AG04449 (cell line): ENCODE measurements around the gene ALPK3.

Experiments used
- CTCF ChIA-PET: fragments of 350-600 bp; formaldehyde crosslinking; extraction: SDS; loops from one replicate; lab custom pipeline; 2021; ENCODE audit warnings: antibody characterized with exemption; lab: Yijun Ruan, JAX
- POLR2A ChIA-PET: fragments of 400-600, 350-600 bp; formaldehyde crosslinking; extraction: SDS; loops from one replicate; lab custom pipeline; 2020; ENCODE audit warnings: antibody characterized with exemption, inconsistent platforms; lab: Yijun Ruan, JAX
- DNase-seq: peaks from one replicate; pipeline ENCODE4 v3.0.0-alpha.2; 2010; ENCODE audit warnings: low read depth, low spot score
- H3K4me3 ChIP-seq: 2 replicates; pipeline ENCODE4 v1.5.1; 2011; ENCODE audit warnings: low read depth, mild to moderate bottlenecking, control low read depth, low read length
- TF ChIP-seq, protein P1 (sequence below): IDR thresholded peaks from one replicate; pipeline ENCODE4 v1.5.1; 2011; ENCODE audit warnings: mild to moderate bottlenecking, moderate library complexity, low read length, control low read depth, inconsistent platforms; ENCODE audit not compliant: insufficient read depth; ENCODE audit errors: missing control alignments

The ALPK3 gene

DNA sequence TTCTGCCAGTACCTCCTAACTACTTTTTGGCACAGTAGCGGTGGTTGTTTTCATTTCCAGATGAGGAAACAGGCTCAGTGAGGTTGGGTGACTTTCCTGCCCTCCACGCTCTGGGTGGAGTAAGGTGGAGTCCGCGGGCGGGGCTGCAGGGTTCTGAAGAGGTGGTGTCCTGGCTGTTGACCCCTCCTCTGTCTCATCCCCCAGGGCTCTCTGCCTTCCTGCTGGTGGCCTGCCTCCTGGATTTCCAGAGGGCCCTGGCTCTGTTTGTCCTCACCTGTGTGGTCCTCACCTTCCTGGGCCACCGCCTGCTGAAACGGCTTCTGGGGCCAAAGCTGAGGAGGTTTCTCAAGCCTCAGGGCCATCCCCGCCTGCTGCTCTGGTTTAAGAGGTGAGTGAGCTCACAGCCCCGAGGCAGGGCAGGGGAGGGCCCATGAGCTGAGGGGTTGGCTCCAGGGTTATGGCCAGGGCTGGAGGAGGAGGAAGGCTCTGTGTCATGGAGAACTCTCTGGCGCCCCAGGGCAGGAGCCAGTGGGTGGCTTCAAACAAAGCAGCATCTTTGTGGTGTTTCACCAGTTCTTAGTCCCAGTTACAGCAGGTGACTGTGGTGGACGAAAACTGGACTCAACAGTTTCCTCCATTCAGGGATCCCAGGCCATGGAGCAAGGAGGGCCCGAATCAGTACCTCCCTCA lies 77.7 kb downstream of the ALPK3 start:
- DNase-seq, result no peak
- H3K4me3 ChIP-seq, result no peak overlapping the region
- TF ChIP-seq, protein P1, sequence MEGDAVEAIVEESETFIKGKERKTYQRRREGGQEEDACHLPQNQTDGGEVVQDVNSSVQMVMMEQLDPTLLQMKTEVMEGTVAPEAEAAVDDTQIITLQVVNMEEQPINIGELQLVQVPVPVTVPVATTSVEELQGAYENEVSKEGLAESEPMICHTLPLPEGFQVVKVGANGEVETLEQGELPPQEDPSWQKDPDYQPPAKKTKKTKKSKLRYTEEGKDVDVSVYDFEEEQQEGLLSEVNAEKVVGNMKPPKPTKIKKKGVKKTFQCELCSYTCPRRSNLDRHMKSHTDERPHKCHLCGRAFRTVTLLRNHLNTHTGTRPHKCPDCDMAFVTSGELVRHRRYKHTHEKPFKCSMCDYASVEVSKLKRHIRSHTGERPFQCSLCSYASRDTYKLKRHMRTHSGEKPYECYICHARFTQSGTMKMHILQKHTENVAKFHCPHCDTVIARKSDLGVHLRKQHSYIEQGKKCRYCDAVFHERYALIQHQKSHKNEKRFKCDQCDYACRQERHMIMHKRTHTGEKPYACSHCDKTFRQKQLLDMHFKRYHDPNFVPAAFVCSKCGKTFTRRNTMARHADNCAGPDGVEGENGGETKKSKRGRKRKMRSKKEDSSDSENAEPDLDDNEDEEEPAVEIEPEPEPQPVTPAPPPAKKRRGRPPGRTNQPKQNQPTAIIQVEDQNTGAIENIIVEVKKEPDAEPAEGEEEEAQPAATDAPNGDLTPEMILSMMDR, result no peak
- CTCF ChIA-PET, result interaction anchor here (0.9 kb wide), 1 partner anchor 17 kb away, joined by 3 read pairs; no protein-coding TSS in a partner anchor
- POLR2A ChIA-PET, result no interaction called here

DNA sequence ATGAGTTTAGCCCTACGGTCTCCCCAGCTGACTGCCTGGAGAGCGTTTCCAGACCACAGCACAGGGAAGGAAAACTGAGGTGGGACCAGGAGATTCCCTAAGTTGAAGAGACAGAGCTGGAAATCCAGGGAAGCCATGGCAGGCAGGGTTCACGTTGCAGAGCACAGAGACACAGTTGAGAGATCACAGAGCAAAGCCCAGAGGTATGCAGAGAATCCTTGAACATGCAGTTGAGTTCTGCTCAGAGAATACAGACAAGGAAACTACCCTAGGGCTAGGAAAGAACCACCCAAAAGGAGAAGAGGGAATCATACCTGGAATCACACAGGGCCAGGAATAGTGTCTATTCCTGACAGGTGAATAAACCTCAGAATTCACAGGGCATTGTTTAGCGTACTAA lies 81.6 kb downstream of the ALPK3 start:
- no peak overlapping the region for H3K4me3 ChIP-seq
- ChIA-PET POLR2A (interaction anchor here (0.6 kb wide), 1 partner anchor 21 kb away, joined by 5 read pairs; no protein-coding TSS in a partner anchor), CTCF (interaction anchor here (1.0 kb wide), 1 partner anchor 12 kb away, joined by 3 read pairs; no protein-coding TSS in a partner anchor)
- DNase-seq, result no peak
- TF ChIP-seq, protein P1, result no peak

DNA sequence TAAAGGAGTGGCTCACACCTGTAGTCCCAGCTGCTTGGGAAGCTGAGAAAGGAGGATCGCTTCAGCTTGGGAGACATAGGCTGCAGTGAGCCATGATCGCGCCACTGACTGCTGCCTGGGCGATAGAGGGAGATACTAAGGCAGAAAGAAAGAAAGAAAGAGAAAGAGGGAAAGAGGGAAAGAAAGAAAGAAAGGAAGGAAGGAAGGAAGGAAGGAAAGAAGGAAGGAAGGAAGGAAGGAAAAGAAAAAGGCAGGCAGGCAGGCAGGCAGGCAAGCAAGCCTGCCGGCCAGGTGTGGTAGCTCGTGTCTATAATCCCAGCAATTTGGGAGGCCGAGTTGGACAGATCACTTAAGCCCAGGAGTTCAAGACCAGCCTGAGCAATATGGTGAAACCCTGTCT lies 82.6 kb downstream of the ALPK3 start:
- no peak for DNase-seq
- TF ChIP-seq, protein P1, result no peak
- ChIA-PET CTCF (interaction anchor here (0.6 kb wide), 1 partner anchor 239 kb away, joined by 3 read pairs; no protein-coding TSS in a partner anchor), POLR2A (no interaction called here)
- no peak overlapping the region for H3K4me3 ChIP-seq

DNA sequence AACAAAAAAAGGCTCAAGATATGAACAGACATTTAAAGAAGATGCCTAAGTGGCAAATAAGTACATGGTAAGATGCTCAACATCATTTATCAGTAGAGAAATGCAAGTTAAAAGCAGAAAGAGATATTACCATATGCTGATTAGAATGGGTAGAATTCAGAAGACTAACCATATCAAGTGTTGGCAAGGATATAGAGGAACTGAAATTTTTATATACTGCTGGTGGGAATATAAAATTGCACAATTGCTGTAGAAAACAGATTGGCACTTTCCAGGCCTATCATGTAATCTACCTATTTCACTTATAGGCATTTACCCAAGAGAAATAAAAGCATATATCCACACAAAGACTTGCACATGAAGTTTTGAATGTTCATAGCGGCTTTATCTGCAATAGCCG lies 84.4 kb downstream of the ALPK3 start:
- no peak overlapping the region for H3K4me3 ChIP-seq
- no peak for DNase-seq
- TF ChIP-seq, protein P1, result no peak
- CTCF ChIA-PET, result interaction anchor here (1.3 kb wide), 1 partner anchor 27 kb away, joined by 6 read pairs; no protein-coding TSS in a partner anchor
- POLR2A ChIA-PET, result no interaction called here

DNA sequence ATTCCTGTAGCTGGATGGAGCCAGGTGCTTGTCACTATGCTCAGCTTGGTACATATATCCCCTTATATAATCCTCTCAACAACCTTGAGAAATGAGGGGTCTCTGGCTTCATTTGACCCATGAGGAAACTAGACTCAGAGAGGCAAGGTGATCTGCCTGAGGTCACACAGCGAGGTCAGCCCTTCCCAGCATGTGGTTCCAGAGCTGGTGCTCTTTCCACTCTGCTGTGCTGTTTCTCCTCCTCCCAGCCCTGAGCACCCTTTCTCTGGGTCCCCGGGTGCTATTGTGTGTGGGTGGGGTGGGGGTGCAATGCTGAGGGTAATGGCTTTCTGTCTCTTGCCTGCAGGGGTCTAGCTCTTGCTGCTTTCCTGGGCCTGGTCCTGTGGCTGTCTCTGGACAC lies 86.6 kb downstream of the ALPK3 start:
- no peak for DNase-seq
- TF ChIP-seq, protein P1, result no peak
- ChIA-PET CTCF (interaction anchor here (0.7 to 1.3 kb wide), 3 partner anchors 10 to 306 kb away, joined by 3 to 4 read pairs (median 3); no protein-coding TSS in a partner anchor), POLR2A (no interaction called here)
- H3K4me3 ChIP-seq, result no peak overlapping the region

DNA sequence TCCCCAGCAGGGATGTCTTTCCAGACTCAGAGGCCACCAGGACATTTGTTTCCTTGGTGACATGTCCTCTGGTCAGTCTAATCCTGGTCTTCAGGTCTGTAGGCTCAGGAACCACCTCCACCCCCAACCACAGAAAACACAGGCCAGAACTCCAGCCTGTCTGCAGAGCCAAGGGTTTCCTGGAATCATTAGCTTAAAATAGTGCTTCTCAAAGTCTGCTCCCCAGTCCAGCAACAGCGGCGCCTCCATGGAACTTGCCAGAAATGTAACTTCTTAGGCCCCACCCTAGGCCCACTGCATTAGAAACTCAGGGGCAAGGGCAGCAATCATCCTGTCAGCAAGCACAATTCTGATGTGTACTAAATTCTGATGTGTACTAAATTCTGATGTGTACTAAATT lies 87.3 kb downstream of the ALPK3 start:
- ChIA-PET CTCF (interaction anchor here (0.7 to 1.3 kb wide), 2 partner anchors 10 to 26 kb away, joined by 3 to 4 read pairs; no protein-coding TSS in a partner anchor), POLR2A (no interaction called here)
- H3K4me3 ChIP-seq, result no peak overlapping the region
- DNase-seq, result no peak
- TF ChIP-seq, protein P1, result no peak
